Astrocyte (in vitro differentiated cells and primary cell): Measurements from ENCODE around the gene SDK1.

ENCODE experiments used
- EZH2 ChIP-seq: IDR thresholded peaks from 2 replicates; pipeline ENCODE4 v1.6.1; 2012; ENCODE audit warnings: mild to moderate bottlenecking, low read length, inconsistent platforms; ENCODE audit not compliant: insufficient read depth
- TF ChIP-seq, protein P1 (sequence below): IDR thresholded peaks from 2 replicates; pipeline ENCODE4 v1.5.1; 2011; ENCODE audit warnings: low read depth, mild to moderate bottlenecking, inconsistent platforms, low read length, moderate library complexity; ENCODE audit not compliant: insufficient read depth

DNA sequence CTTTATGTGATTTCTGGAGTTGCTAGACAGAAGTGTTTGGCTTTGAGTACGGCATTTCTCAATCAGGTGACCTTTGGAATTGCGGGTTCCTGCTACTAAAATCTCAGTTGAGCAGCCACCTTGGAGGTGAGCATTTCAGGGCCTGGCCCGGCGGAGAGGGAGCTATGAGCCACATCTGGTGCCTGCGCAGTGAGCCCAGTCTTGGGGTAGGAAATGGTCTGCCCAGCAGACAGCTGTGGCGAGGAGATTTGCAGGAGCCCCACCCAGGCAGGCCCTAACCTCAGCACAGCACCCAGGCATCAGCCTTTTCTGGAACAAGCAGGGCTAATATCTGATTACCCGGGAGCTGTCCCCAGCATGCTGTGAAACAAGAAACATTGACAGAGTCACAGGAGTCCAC lies 833.2 kb downstream of the SDK1 start:
- TF ChIP-seq, protein P1, sequence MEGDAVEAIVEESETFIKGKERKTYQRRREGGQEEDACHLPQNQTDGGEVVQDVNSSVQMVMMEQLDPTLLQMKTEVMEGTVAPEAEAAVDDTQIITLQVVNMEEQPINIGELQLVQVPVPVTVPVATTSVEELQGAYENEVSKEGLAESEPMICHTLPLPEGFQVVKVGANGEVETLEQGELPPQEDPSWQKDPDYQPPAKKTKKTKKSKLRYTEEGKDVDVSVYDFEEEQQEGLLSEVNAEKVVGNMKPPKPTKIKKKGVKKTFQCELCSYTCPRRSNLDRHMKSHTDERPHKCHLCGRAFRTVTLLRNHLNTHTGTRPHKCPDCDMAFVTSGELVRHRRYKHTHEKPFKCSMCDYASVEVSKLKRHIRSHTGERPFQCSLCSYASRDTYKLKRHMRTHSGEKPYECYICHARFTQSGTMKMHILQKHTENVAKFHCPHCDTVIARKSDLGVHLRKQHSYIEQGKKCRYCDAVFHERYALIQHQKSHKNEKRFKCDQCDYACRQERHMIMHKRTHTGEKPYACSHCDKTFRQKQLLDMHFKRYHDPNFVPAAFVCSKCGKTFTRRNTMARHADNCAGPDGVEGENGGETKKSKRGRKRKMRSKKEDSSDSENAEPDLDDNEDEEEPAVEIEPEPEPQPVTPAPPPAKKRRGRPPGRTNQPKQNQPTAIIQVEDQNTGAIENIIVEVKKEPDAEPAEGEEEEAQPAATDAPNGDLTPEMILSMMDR, result no peak
- TF ChIP-seq EZH2, result no peak
